ENCODE results near the gene SH3TC1.

- no peak for TF ChIP-seq CTCF (IDR thresholded peaks at IDR 0.05; ENCODE audit: low read length)
- no peak for TF ChIP-seq EZH2 (IDR thresholded peaks at IDR 0.05; ENCODE audit: borderline replicate concordance, low read length)
Measured at GRCh38 chr4:8158710-8159536, 40.2 kb upstream of the SH3TC1 start, which contains the start of gene ABLIM2.
